ENCODE measurements around the gene PTGFRN. TPM values are rescaled to one million over a fixed set of nuclear protein-coding genes. Genes with fewer than 3 reads are reported as not detected.

PTGFRN gene
- total RNA-seq, 1 donor from 2014 or later, result 80.0 TPM

DNA sequence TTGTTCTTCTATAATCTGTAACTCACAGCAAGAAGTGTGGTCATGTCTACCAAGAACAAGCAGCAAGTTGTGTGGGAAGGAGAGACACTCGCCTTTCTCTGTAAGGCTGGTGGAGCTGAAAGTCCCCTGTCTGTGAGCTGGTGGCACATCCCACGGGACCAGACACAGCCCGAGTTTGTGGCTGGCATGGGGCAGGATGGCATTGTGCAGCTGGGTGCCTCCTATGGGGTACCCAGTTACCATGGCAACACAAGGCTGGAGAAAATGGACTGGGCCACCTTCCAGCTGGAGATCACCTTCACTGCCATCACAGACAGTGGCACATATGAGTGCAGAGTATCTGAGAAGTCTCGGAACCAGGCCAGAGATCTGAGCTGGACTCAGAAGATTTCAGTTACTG, 107.3 kb downstream of the PTGFRN start:
- Mint-ChIP-seq H3K36me3 (peaks cover 12% of the 10 kb centered on the region), H3K4me3 (no peak overlapping the region), H3K27me3 (no peaks in the 10 kb centered on the region), H3K4me1 (ENCODE audit: unreplicated experiment) (peaks cover 8% of the 10 kb centered on the region), H3K9me3 (no peaks in the 10 kb centered on the region), H3K27ac (no peak overlapping the region)
- no peak for DNase-seq (ENCODE audit: extremely low spot score, unreplicated experiment)
- TF ChIP-seq, protein P1, sequence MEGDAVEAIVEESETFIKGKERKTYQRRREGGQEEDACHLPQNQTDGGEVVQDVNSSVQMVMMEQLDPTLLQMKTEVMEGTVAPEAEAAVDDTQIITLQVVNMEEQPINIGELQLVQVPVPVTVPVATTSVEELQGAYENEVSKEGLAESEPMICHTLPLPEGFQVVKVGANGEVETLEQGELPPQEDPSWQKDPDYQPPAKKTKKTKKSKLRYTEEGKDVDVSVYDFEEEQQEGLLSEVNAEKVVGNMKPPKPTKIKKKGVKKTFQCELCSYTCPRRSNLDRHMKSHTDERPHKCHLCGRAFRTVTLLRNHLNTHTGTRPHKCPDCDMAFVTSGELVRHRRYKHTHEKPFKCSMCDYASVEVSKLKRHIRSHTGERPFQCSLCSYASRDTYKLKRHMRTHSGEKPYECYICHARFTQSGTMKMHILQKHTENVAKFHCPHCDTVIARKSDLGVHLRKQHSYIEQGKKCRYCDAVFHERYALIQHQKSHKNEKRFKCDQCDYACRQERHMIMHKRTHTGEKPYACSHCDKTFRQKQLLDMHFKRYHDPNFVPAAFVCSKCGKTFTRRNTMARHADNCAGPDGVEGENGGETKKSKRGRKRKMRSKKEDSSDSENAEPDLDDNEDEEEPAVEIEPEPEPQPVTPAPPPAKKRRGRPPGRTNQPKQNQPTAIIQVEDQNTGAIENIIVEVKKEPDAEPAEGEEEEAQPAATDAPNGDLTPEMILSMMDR (conservative IDR thresholded peaks at IDR 0.05), result no peak

DNA sequence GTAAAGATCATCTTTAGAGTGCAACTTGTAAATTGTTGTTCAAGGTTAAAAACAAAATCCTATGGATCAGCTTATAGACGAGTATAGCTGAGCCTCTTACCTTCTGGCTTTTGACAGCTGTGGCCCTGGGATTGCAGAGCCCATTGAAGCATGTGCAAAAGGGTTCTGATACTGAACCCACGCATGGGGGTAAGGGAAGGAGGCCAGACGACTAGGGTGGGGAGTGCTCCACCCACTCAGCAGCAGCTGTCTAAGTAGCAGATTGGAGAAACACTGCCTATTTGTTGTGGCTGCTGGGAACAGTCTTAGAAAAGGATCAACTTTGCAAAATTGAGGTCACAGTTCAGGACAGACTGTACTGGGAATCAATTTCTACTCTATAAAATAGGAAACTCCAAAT, 107.9 kb downstream of the PTGFRN start:
- Mint-ChIP-seq H3K4me1 (ENCODE audit: unreplicated experiment) (peaks cover 8% of the 10 kb centered on the region), H3K9me3 (no peaks in the 10 kb centered on the region), H3K27ac (no peak overlapping the region), H3K4me3 (no peak overlapping the region), H3K27me3 (no peaks in the 10 kb centered on the region), H3K36me3 (peaks cover 12% of the 10 kb centered on the region)
- DNase-seq (ENCODE audit: extremely low spot score, unreplicated experiment), result no peak
- TF ChIP-seq, protein P1 (conservative IDR thresholded peaks at IDR 0.05), result no peak

DNA sequence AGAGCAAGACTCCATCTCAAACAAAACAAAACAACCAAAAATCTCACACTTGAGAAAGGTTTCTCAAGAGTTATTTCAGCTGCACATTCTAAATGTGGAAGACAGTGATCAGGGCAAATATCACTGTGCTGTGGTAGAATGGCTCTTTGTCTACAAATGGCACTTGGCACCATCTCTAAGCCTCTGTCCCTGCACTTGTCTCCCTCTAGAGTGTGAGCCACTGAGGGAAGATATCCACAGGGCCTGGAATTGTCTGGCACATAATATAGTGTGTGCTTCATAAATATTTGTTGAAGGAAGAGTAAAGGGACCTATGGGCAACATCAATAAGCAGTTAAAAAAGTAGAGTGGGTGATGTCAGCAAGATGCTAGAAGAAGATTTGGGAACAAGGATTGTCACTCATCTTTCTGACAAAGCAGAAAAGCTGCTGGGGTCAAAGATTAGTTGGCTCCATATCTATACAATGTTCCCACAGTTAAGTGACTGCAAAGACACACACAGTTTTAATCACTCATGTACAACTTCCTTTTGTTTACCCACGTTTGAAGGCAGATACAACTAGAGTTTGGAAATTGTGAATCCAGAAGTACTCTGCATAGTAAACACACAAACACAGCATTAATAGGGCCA, 110.9 kb downstream of the PTGFRN start:
- peaks cover 2% of the 10 kb centered on the region for H3K4me1 Mint-ChIP-seq (ENCODE audit: unreplicated experiment)

DNA sequence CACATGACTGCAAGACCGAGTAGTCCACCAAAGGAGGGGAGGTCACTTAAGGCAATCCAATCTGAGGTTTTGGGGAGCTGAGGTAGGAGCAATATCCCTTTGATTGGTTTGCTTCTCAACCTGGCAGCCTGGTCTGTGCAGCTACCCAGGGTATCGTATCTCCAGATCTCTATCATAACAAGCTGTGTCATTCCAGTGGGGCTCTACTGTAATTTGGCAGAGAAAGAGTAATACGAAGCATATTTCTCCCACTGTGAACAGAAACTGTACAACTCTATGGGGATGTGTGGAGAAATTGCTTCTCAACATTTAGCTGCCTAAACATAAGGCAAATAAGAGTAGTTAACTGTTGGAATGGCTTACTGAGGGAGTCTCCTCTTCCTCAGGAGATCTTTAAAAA, 112.4 kb downstream of the PTGFRN start:
- Mint-ChIP-seq H3K27me3 (no peaks in the 10 kb centered on the region), H3K4me3 (no peak overlapping the region), H3K9me3 (no peaks in the 10 kb centered on the region), H3K27ac (no peak overlapping the region), H3K4me1 (ENCODE audit: unreplicated experiment) (no peaks in the 10 kb centered on the region), H3K36me3 (peaks cover 16% of the 10 kb centered on the region)
- no peak for DNase-seq (ENCODE audit: extremely low spot score, unreplicated experiment)
- TF ChIP-seq, protein P1 (conservative IDR thresholded peaks at IDR 0.05), result no peak

More for the DNA sequence above, 110.9 kb downstream of the PTGFRN start:
- Mint-ChIP-seq H3K36me3 (peaks cover 16% of the 10 kb centered on the region), H3K27me3 (no peaks in the 10 kb centered on the region), H3K27ac (no peak overlapping the region), H3K9me3 (no peaks in the 10 kb centered on the region), H3K4me3 (no peak overlapping the region)
- DNase-seq (ENCODE audit: extremely low spot score, unreplicated experiment), result no peak
- TF ChIP-seq, protein P1 (conservative IDR thresholded peaks at IDR 0.05), result no peak

DNA sequence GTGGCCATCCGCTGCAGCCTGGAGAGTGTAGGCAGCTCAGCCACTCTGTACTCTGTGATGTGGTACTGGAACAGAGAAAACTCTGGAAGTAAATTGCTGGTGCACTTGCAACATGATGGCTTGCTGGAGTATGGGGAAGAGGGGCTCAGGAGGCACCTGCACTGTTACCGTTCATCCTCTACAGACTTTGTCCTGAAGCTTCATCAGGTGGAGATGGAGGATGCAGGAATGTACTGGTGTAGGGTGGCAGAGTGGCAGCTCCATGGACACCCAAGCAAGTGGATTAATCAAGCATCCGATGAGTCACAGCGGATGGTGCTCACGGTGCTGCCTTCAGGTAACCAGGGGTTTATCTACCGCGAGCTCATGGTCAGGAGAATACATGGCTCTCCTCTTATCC, 115.9 kb downstream of the PTGFRN start:
- TF ChIP-seq, protein P1 (conservative IDR thresholded peaks at IDR 0.05), result no peak
- Mint-ChIP-seq H3K9me3 (no peaks in the 10 kb centered on the region), H3K4me3 (no peak overlapping the region), H3K36me3 (peaks cover 8% of the 10 kb centered on the region), H3K27me3 (no peaks in the 10 kb centered on the region), H3K4me1 (ENCODE audit: unreplicated experiment) (no peaks in the 10 kb centered on the region), H3K27ac (no peak overlapping the region)
- no peak for DNase-seq (ENCODE audit: extremely low spot score, unreplicated experiment)
